GM19025 (cell line): ENCODE results near the gene SFPQ.

Experiments
- ATAC-seq: cut with Tn5 transposase; IDR thresholded peaks from one replicate; pipeline ENCODE4 v1.9.1; 2021; ENCODE audit warnings: mild to moderate bottlenecking, low read depth, moderate library complexity; ENCODE audit not compliant: unreplicated experiment

The SFPQ gene

DNA sequence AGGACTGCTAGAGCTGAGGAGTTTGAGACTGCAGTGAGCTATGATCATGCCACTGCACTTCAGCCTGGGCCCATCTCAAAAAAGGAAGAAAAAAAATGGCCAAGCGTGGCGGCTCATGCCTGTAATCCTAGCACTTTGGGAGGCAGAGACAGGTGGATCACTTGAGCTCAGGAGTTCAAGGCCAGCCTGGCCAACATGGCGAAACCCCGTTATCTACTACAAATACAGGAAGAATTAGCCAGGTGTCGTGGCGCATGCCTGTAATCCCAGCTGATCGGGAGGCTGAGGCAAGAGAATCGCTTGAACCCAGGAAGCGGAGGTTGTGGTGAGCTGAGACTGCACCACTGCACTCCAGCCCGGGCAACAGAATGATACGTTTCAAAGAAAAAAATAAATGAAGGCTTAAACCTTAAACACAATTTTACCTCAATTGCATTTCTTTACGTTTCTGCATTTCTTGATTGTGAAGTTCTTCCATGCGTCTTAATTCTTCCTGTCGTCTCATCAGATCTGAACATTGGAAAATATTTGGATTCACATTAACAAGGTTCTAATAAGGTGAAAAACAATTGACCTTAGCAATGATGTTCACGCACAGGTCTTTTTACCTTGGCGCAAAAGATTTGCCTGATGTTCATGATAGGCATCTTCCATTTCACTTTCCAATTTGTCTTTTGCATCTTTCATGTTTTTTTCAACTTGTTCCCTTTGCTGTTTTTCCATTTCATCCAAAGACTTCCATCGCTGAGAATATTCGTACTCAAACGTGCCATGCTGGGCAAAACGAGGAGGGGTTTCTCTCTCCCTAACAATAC is 4.2 kb downstream of the SFPQ start:
- no peak for ATAC-seq

DNA sequence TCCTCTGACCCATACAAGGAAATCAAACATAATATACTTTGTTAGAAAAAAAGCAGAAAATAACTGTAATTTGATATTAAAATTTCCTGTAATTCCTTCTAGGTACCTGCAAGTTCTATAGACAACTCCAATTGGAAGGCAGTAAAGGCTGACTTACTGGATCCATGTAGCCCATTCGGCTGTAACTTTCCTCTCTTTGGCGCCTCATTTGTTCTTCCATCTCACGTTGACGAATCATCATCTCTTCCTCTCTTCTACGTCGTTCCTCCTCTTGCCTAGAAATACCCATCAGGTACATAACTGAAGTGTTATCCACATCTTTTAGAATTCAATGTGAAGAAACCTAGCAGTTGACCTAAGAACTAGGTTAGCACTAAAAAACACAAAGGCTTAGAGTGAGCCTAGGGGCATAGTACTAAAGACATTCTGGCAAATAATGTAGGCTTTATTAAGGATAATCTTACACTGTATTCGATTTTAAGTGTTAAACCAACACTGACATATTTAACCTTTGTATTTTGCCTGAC is 5.1 kb downstream of the SFPQ start:
- ATAC-seq = no peak

DNA sequence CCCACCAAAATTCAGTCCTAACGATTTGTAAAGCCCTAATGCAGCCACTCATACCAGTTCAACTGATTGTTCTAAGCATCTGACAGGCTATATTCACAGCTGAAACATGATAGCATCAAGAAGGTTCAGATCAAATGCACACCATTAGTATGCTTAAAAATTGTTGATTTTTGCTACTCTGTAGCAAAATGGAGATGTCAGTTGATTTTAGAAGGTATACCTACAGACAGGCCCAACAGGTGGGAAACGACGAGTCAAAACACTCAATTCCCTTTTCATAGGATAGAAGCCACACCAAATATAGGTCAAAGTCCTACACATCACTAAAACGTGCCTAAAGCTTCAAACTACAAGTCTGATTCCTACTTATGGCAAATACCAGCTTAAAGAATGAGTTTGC is 6.7 kb downstream of the SFPQ start:
- no peak for ATAC-seq

DNA sequence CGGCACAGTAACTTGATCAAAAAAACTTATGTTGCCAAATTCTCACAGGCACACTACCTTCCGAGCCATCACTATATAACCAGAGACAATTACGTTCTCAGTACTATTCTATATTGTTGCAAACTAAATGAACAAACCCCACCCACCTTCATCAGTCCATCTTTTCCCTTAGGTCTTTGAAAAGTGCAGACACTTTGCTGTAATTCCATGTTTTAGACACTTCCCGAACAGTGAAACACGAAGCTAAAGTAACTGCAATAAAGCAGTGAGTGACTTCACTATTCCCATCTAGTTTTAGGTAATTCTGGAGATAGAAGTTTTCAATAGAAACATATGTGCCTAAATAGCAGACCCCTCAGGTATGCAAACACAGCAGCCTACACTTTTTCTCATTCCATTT is 7.7 kb downstream of the SFPQ start:
- no peak for ATAC-seq

DNA sequence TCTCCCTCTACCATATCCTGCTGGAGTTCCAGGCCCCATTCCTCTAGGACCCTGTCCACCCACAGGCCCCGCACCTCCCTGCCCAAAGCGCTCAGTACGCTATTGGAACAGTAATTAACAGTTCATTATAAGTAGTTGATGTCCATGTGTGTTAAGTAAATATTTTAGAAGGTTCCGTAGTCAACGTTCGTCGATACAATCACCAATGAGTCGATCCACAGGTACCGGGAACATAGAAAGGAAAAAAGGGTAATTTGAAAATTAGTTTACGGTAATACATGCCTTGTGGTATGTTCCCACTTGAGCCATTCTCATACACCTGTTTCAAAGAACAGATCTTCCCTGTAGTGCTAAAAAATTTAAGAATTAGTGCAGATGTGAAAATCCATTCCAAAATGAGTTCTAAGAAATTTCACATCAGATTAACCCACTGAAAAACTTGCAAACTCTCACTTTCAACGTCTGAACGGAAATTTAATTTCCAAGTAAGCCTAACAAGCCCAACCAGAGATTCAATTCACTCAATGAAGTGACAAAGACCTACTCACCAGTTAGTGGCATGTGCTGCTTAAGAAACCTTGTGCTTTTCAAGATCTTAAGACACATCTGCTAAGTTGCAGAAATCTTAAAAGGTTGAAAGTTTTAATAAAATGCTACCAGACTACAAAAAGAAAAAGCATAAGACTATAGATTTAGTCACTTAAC is 8.3 kb downstream of the SFPQ start:
- ATAC-seq = no peak

DNA sequence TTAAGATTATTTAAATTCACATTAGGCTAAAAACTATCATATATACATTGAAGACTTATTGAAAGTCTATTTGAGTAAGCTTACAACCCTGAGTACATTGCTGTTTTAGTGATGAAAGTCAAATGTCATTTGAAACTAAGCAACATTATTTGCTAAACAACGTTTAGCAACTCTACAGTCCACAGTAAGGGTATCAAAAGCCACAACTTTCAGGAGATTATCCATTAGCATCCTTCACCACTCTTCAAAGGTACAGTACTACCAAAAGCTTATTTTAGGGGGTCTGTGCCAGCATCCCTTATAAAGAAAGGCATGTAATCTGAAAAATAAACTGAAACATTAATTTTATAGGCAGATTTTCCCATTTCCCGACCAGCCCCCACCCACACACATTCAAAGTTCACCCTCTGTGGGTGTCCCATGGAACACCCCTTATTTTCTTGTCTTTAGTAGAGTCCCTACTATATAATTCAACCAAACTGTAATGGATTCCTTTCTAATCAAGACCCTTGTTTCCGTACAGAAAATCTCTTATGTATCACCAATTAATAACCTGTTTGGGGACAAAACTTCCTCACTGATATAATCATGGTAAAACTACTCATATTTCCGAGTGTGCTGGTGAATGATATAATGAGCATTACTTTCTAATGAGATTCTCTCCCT is 11.0 kb downstream of the SFPQ start:
- no peak for ATAC-seq

DNA sequence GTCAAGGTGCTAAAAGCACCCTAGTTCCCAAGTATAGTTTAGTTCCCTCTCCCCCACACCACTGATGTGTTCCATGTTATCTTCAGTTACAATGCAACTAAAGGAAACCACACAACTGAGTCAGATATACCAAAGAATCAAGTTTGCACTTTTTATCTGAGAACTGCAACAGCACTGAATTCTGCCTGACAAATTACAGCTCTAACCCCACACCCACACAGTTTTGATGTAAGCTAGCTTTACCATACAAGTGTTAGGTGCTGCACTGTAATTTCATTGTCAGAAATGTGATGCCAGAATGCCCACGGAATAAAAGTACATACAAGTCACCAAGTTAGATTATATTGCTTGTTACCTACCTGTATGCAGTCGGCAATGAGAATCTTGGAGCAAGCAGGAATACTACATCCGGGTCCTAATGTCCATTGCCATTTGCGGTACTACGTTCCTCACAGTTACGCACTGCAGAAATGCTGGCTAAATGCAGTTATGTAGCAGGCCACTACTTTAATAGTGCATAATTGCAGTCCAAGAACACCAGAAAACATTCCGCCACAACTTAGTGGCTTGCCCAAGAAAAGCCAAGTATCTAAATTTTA is 12.1 kb downstream of the SFPQ start:
- no peak for ATAC-seq

DNA sequence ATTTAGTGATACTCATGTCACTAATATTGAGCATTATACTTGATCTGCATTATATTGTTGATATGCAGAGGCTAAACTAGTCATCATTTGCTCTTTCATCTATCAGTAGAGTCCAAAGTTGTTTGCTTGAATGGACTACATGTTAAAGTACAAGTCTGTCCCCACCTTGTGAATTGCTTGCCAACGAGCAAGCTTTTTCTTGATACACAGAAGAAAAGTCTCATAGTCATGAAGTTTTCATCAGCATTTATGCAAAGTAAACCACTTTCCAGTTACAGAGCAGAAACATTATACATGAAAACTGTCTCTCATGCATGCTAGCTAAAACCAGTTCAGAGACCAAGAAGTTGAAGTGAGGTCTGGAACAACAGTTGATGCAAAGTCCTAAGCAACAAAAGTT is 13.0 kb downstream of the SFPQ start:
- no peak for ATAC-seq

DNA sequence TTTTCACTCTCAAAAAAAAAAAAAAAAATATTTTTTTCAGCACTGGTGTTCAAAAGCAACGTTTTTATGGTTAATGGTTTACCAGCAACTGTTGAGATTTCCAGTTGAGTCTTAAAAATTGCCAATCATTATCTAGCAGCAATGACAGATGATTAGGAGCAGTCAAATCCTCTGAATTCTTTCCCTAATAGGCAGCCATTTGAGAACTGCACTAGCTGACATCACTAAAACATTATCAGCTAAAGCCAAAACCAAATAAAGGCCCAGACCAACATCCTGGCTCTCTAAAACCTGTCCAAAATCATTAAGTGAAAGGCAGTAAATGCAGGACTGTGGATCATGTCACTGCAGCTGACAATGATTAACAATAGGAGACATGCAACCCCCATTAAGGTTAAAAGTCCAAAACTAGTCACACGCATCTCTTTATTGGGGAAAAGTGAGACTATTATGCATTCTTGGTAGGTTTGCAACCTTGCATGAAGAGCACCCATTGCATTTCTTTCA is 14.0 kb downstream of the SFPQ start:
- no peak for ATAC-seq

DNA sequence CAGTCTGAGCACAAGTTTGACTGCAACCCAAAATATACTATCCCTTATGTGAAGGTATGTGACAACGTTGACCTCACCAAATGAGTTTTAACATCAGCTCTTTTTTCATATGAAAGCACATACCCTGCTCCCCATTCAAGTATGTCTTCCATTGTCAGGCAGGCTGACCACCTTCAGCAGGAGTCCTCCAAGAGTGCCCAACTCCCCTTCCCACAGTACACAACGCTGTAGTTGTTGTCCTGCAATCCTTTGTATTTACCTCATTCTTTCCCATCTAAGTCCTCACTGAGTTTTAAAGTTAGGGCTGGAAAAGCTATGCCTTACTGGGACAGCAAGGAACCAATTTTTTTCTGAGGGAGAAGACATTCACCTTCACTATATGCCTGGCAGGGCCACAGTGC is 14.7 kb downstream of the SFPQ start:
- ATAC-seq = no peak

DNA sequence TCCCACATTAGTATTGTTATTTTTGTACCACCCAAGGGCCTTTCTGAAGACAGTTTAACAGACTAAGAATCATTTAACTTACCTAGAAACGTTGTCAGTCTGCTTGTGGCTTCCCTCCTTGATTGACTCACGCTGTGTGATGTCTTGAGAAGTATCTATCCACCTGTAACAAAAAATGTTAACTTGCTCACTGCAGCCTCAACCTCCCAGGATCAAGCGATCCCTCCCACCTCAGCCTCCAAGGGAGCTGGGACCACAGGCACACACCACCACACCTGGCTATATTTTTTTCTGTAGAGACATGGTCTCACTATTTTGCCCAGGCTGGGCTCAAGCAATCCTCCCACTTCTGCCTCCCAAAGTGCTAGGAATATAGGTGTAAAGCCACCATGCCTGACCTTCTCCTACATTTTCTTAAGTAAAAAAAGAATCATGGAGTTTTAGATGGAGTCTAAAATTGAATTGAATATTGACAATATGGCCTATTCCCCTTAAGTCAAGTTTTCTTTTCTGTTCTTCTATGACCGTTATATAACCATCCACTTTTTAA is 15.6 kb downstream of the SFPQ start:
- no peak for ATAC-seq

DNA sequence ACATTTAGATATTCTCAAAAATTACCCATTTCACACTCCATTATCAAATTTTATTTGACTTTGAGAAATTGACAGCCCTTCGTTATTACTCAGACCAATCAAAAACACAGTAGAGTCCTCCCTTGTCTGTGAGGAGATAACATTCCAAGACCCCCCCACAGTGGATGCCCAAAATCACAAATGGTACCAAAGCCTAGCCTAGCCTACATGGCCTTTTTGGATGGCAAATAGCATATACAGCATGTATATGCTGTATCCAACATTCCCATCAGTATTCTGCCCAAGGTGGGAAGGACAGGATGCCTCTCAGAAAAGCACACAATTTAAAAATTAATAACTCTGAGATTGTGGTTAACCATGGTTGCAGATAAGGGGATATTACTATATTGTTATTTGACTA is 17.3 kb downstream of the SFPQ start:
- ATAC-seq = no peak

DNA sequence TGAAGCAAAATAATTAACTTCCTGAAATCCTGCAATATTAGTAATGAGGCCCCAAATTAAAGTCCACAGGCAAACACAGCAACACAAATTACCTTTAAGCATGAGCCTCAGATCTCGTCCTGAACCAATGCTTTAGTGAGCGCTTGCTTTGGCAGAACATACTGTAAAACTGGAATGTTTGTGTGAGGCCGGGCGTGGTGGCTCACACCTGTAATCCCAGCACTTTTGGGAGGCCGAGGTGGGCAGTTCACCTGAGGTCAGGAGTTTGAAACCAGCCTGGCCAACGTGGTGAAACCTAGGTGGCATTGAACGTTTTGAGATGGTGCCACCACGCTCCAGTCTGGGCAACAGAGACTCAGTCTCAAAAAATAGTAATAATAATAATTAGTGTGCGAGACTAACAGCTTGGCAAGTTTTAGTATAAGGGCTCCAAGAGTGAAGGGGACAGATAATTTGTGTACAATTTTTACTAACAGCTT is 17.8 kb downstream of the SFPQ start:
- no peak for ATAC-seq

DNA sequence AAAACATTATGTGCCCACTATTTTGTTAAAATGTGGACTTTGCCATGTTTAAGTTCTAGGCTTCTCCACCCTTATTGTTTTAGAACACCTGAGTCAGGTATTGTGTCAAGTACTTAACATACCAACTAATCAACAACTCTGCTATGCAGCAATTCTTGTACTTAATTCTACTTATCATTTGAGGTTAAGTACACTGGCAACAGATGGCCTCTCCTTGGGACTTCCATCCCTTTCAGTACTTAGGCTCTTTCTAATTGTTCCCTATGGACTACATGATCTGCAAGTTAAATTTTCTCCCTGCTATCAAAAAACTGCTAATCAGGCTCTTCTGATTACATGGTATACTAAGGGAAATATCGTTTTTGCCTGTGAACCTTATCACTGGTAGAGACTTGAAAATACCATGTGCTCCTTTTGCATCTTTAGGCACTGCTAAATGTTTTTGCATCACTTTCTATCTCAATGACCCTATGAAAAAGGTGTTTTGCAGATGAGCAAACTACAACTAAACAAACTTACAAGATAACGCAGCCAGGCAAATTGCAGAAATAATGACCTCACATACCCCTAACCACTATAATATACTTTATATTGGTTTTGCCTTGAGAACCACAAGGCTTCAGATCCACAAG is 18.9 kb downstream of the SFPQ start:
- ATAC-seq = no peak

DNA sequence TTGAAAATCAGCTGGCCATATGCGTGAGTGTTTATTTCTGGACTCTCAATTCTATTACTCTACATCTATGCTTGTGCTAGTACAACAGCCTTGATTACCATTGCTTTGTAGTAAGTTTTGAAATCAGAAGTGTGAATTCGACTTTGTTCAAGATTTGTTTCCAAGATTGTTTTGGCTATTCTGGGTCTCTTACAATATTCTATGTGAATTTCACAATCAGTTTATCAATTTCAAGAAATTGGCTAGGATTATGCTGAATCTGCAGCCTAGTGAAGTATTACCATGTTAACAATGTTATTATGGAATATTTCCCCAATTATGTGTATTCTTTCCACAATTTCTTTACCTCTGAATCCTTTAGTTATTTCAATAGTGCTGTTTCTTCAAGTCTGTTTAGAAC is 19.5 kb downstream of the SFPQ start:
- ATAC-seq = no peak

DNA sequence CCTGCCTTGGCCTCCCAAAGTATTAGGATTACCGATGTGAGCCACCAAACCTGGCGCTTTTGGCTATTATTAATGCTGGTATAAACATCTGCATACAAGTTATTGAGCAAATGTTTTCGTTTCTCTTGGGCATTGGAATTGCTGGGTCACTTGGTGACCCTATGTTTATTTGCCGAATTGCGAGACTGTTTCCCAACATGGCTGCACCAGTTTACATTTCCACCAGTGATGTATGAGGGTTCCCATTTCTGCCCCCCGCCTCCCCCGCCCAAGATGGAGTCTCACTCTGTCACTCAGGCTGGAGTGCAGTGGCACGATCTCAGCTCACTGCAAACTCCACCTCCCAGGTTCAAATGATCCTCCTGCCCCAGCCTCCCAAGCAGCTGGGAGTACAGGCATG is 20.9 kb downstream of the SFPQ start:
- ATAC-seq = no peak

DNA sequence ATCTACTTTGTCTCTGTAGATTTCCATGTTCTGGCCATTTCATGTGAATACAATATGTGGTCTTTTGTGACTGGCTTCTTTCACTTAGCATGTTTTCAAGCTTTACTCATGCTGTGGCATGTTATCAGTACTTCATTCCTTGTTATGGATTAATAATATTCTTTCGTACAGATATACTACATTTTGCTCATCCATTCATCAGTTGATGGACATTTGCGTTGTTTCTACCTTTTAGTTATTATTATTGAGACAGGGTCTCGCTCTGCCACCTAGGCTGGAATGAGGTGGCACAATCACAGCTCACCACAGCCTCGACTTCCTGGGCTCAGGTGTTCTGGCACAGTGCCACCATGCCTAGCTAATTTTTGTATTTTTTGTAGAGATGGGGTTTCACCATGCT is 21.4 kb downstream of the SFPQ start:
- no peak for ATAC-seq

DNA sequence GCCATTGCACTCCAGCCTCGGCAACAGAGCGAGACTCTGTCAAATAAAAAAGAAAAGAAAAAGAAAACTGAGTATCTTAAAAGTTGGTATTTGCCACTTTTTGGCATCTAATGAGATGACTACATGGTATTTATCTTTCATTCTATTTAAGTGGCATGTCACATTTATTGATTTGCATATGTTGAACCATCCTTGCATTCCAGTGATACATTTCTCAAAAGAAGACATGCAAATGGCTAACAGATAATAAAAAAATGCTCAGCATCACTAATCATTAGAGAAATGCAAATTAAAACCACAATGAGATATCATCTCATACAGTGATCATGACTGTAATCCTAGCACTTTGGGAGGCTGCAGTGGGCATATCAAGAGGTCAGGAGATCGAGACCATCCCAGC is 28.1 kb downstream of the SFPQ start:
- ATAC-seq = no peak

DNA sequence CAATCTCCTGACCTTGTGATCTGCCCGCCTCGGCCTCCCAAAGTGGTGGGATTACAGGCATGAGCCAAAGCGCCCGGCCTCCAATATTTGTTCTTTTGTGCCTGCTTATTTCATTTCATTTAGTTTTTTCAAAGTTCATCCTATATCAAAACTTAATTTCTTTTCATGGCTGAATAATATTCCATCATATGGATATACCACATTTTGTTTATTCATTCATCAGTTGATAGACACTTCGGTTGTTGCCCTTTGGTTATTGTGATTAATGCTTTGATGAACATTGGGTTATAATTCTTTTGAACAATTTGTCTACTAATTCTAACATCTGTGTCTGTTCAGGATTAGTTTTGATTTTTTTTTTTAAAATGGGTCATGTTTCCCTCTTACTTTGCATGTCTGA is 41.7 kb downstream of the SFPQ start:
- no peak for ATAC-seq
